Measurements from ENCODE around the gene PIMREG. TPM values are rescaled to one million over a fixed set of nuclear protein-coding genes. Genes with fewer than 3 reads are reported as not detected.

PIMREG gene
- total RNA-seq, 1 donor: not detected

- no peaks in the 10 kb centered on the region for H3K27me3 ChIP-seq (ENCODE audit: insufficient read depth, low read length)
- no peaks in the 10 kb centered on the region for H3K4me1 ChIP-seq (ENCODE audit: insufficient read depth, low read length)
- no peaks in the 10 kb centered on the region for H3K9me3 ChIP-seq (ENCODE audit: low read depth, low read length)
- H3K4me3 ChIP-seq (ENCODE audit: low read length): no peak overlapping the region
Measured at GRCh38 chr17:6463616-6464445, 19.6 kb downstream of the PIMREG start.

- H3K27me3 ChIP-seq (ENCODE audit: insufficient read depth, low read length): no peaks in the 10 kb centered on the region
- H3K4me1 ChIP-seq (ENCODE audit: insufficient read depth, low read length): no peaks in the 10 kb centered on the region
- no peak overlapping the region for H3K4me3 ChIP-seq (ENCODE audit: low read length)
- no peaks in the 10 kb centered on the region for H3K9me3 ChIP-seq (ENCODE audit: low read depth, low read length)
Measured at GRCh38 chr17:6464446-6465041, 20.3 kb downstream of the PIMREG start.

GRCh38 chr17:6465206-6466003 lies 21.1 kb downstream of the PIMREG start:
- H3K27me3 ChIP-seq (ENCODE audit: insufficient read depth, low read length): no peaks in the 10 kb centered on the region
- H3K4me1 ChIP-seq (ENCODE audit: insufficient read depth, low read length): no peaks in the 10 kb centered on the region
- no peaks in the 10 kb centered on the region for H3K9me3 ChIP-seq (ENCODE audit: low read depth, low read length)
- H3K4me3 ChIP-seq (ENCODE audit: low read length): no peak overlapping the region

- no peak overlapping the region for H3K4me3 ChIP-seq (ENCODE audit: low read length)
- no peaks in the 10 kb centered on the region for H3K27me3 ChIP-seq (ENCODE audit: insufficient read depth, low read length)
- no peaks in the 10 kb centered on the region for H3K4me1 ChIP-seq (ENCODE audit: insufficient read depth, low read length)
- no peaks in the 10 kb centered on the region for H3K9me3 ChIP-seq (ENCODE audit: low read depth, low read length)
Measured at GRCh38 chr17:6467567-6467966, 23.3 kb downstream of the PIMREG start.

GRCh38 chr17:6468051-6468790 lies 24.0 kb downstream of the PIMREG start:
- H3K4me3 ChIP-seq (ENCODE audit: low read length): no peak overlapping the region
- no peaks in the 10 kb centered on the region for H3K4me1 ChIP-seq (ENCODE audit: insufficient read depth, low read length)
- H3K27me3 ChIP-seq (ENCODE audit: insufficient read depth, low read length): no peaks in the 10 kb centered on the region
- H3K9me3 ChIP-seq (ENCODE audit: low read depth, low read length): no peaks in the 10 kb centered on the region

- H3K9me3 ChIP-seq (ENCODE audit: low read depth, low read length): no peaks in the 10 kb centered on the region
- no peaks in the 10 kb centered on the region for H3K4me1 ChIP-seq (ENCODE audit: insufficient read depth, low read length)
- H3K4me3 ChIP-seq (ENCODE audit: low read length): no peak overlapping the region
- H3K27me3 ChIP-seq (ENCODE audit: insufficient read depth, low read length): no peaks in the 10 kb centered on the region
Measured at GRCh38 chr17:6470146-6470718, 26.0 kb downstream of the PIMREG start.

- Histone ChIP-seq H3K4me3 (ENCODE audit: low read length) (no peak overlapping the region), H3K27me3 (ENCODE audit: insufficient read depth, low read length) (no peaks in the 10 kb centered on the region), H3K9me3 (ENCODE audit: low read depth, low read length) (no peaks in the 10 kb centered on the region), H3K4me1 (ENCODE audit: insufficient read depth, low read length) (no peaks in the 10 kb centered on the region)
Measured at GRCh38 chr17:6470751-6471521, 26.7 kb downstream of the PIMREG start.

- H3K9me3 ChIP-seq (ENCODE audit: low read depth, low read length): no peaks in the 10 kb centered on the region
- no peaks in the 10 kb centered on the region for H3K27me3 ChIP-seq (ENCODE audit: insufficient read depth, low read length)
- no peaks in the 10 kb centered on the region for H3K4me1 ChIP-seq (ENCODE audit: insufficient read depth, low read length)
- H3K4me3 ChIP-seq (ENCODE audit: low read length): no peak overlapping the region
Measured at GRCh38 chr17:6471531-6472465, 27.5 kb downstream of the PIMREG start.

GRCh38 chr17:6472517-6472916 lies 28.3 kb downstream of the PIMREG start:
- no peaks in the 10 kb centered on the region for H3K27me3 ChIP-seq (ENCODE audit: insufficient read depth, low read length)
- no peak overlapping the region for H3K4me3 ChIP-seq (ENCODE audit: low read length)
- H3K4me1 ChIP-seq (ENCODE audit: insufficient read depth, low read length): no peaks in the 10 kb centered on the region
- H3K9me3 ChIP-seq (ENCODE audit: low read depth, low read length): no peaks in the 10 kb centered on the region

GRCh38 chr17:6473128-6473767 lies 29.0 kb downstream of the PIMREG start:
- Histone ChIP-seq H3K4me3 (ENCODE audit: low read length) (no peak overlapping the region), H3K27me3 (ENCODE audit: insufficient read depth, low read length) (no peaks in the 10 kb centered on the region), H3K9me3 (ENCODE audit: low read depth, low read length) (no peaks in the 10 kb centered on the region), H3K4me1 (ENCODE audit: insufficient read depth, low read length) (no peaks in the 10 kb centered on the region)

GRCh38 chr17:6474376-6474775 lies 30.1 kb downstream of the PIMREG start:
- H3K27me3 ChIP-seq (ENCODE audit: insufficient read depth, low read length): no peaks in the 10 kb centered on the region
- no peaks in the 10 kb centered on the region for H3K4me1 ChIP-seq (ENCODE audit: insufficient read depth, low read length)
- H3K4me3 ChIP-seq (ENCODE audit: low read length): no peak overlapping the region
- no peaks in the 10 kb centered on the region for H3K9me3 ChIP-seq (ENCODE audit: low read depth, low read length)

- Histone ChIP-seq H3K4me3 (ENCODE audit: low read length) (no peak overlapping the region), H3K27me3 (ENCODE audit: insufficient read depth, low read length) (no peaks in the 10 kb centered on the region), H3K9me3 (ENCODE audit: low read depth, low read length) (no peaks in the 10 kb centered on the region), H3K4me1 (ENCODE audit: insufficient read depth, low read length) (no peaks in the 10 kb centered on the region)
Measured at GRCh38 chr17:6474906-6475305, 30.7 kb downstream of the PIMREG start.

- Histone ChIP-seq H3K9me3 (ENCODE audit: low read depth, low read length) (no peaks in the 10 kb centered on the region), H3K4me3 (ENCODE audit: low read length) (no peak overlapping the region), H3K27me3 (ENCODE audit: insufficient read depth, low read length) (no peaks in the 10 kb centered on the region), H3K4me1 (ENCODE audit: insufficient read depth, low read length) (no peaks in the 10 kb centered on the region)
Measured at GRCh38 chr17:6475411-6475810, 31.2 kb downstream of the PIMREG start.
